Endothelial cell of umbilical vein (primary cell): ENCODE data around the gene SEZ6.

Source experiments
- FOS ChIP-seq: IDR thresholded peaks from 2 replicates; pipeline ENCODE4 v1.6.1; 2011; ENCODE audit warnings: mild to moderate bottlenecking, low read length, moderate library complexity, borderline replicate concordance; ENCODE audit not compliant: insufficient read depth
- POLR2A ChIP-seq: IDR thresholded peaks from 2 replicates; pipeline ENCODE4 v1.6.1; 2012; ENCODE audit warnings: low read depth, mild to moderate bottlenecking, control low read depth, low read length
- POLR2AphosphoS5 ChIP-seq: IDR thresholded peaks from 2 replicates; pipeline ENCODE4 v1.6.1; 2012; ENCODE audit warnings: low read depth, mild to moderate bottlenecking, control low read depth, low read length, moderate library complexity; ENCODE audit not compliant: insufficient read depth
- TF ChIP-seq, protein P1 (sequence below), 2 donors: IDR thresholded peaks; 1 replicate in 1 of 2; 2 replicates in 1 of 2; pipeline ENCODE4 v1.5.1; 2011; ENCODE audit warnings: low read length in 2 of 2, mild to moderate bottlenecking in 2 of 2, moderate library complexity in 2 of 2, control low read depth in 1 of 2, inconsistent platforms in 1 of 2, low read depth in 1 of 2; ENCODE audit not compliant: insufficient read depth in 1 of 2; ENCODE audit errors: extremely low read depth in 1 of 2

DNA sequence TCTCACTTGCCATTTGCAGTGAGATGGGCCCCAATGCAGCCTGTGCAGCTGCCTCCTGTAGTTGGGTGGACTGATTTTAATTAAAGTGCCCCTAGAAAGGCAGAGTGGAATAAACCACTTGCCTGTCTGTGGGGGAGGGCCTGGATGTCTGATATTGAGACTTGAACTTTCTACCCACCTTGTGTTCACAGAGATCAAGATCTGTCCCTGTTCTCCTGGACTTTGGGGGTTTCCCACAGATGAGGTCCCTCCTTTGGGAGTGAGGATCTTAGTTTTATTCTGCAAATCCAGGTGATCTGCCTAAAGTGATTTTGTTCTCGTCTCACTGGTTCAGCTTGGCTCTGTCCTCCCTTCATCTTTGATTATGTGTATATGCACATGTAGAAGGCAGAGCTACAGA, 95.3 kb downstream of the SEZ6 start:
- TF ChIP-seq, protein P1, sequence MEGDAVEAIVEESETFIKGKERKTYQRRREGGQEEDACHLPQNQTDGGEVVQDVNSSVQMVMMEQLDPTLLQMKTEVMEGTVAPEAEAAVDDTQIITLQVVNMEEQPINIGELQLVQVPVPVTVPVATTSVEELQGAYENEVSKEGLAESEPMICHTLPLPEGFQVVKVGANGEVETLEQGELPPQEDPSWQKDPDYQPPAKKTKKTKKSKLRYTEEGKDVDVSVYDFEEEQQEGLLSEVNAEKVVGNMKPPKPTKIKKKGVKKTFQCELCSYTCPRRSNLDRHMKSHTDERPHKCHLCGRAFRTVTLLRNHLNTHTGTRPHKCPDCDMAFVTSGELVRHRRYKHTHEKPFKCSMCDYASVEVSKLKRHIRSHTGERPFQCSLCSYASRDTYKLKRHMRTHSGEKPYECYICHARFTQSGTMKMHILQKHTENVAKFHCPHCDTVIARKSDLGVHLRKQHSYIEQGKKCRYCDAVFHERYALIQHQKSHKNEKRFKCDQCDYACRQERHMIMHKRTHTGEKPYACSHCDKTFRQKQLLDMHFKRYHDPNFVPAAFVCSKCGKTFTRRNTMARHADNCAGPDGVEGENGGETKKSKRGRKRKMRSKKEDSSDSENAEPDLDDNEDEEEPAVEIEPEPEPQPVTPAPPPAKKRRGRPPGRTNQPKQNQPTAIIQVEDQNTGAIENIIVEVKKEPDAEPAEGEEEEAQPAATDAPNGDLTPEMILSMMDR (IDR thresholded peaks at IDR 0.05; ENCODE audit: extremely low read depth in 1 of 2, insufficient read depth in 1 of 2, low read depth in 1 of 2, low read length in 2 of 2) = no peak
- TF ChIP-seq POLR2AphosphoS5 = no peak
- no peak for TF ChIP-seq POLR2A
- TF ChIP-seq FOS = no peak
